Measurements from ENCODE around the gene BCL2.
"Not testable (repeated sequence)": the region's sequence is repeated elsewhere in the genome, so short reads cannot be mapped to it uniquely, and the experiment has no call there.

The BCL2 gene

GRCh38 chr18:63236921-63237846 is 82.4 kb downstream of the BCL2 start:
- in situ Hi-C loops (cut with MboI; ENCODE audit: low pct_unique_long_range_greater_than_20kb, low sequenced_read_pairs, unreplicated experiment), result no loop called here
- DNase-seq (ENCODE audit: low spot score), result no peak

GRCh38 chr18:63236406-63236805 is 83.2 kb downstream of the BCL2 start:
- DNase-seq (ENCODE audit: low spot score), result no peak
- in situ Hi-C loops (cut with MboI; ENCODE audit: low pct_unique_long_range_greater_than_20kb, low sequenced_read_pairs, unreplicated experiment), result no loop called here

More at GRCh38 chr18:63236921-63237846, 82.4 kb downstream of the BCL2 start:
- TF ChIP-seq CTCF (IDR thresholded peaks at IDR 0.05; ENCODE audit: extremely low read depth, insufficient read depth, missing control alignments), result no peak

GRCh38 chr18:63235920-63236319 is 83.6 kb downstream of the BCL2 start:
- DNase-seq (ENCODE audit: low spot score); in situ Hi-C loops (cut with MboI; ENCODE audit: low pct_unique_long_range_greater_than_20kb, low sequenced_read_pairs, unreplicated experiment): not testable (repeated sequence)

More at GRCh38 chr18:63236406-63236805, 83.2 kb downstream of the BCL2 start:
- no peak for TF ChIP-seq CTCF (IDR thresholded peaks at IDR 0.05; ENCODE audit: extremely low read depth, insufficient read depth, missing control alignments)

- no peak for DNase-seq (ENCODE audit: low spot score)
- in situ Hi-C loops (cut with MboI; ENCODE audit: low pct_unique_long_range_greater_than_20kb, low sequenced_read_pairs, unreplicated experiment), result no loop called here
- no peak for TF ChIP-seq CTCF (IDR thresholded peaks at IDR 0.05; ENCODE audit: extremely low read depth, insufficient read depth, missing control alignments)
Observed at GRCh38 chr18:63234841-63235240, 84.7 kb downstream of the BCL2 start.

GRCh38 chr18:63234432-63234831 is 85.1 kb downstream of the BCL2 start:
- DNase-seq (ENCODE audit: low spot score), result no peak
- in situ Hi-C loops (cut with MboI; ENCODE audit: low pct_unique_long_range_greater_than_20kb, low sequenced_read_pairs, unreplicated experiment), result no loop called here
- TF ChIP-seq CTCF (IDR thresholded peaks at IDR 0.05; ENCODE audit: extremely low read depth, insufficient read depth, missing control alignments), result no peak

GRCh38 chr18:63233334-63233733 is 86.2 kb downstream of the BCL2 start:
- in situ Hi-C loops (cut with MboI; ENCODE audit: low pct_unique_long_range_greater_than_20kb, low sequenced_read_pairs, unreplicated experiment), result no loop called here
- no peak for TF ChIP-seq CTCF (IDR thresholded peaks at IDR 0.05; ENCODE audit: extremely low read depth, insufficient read depth, missing control alignments)
- DNase-seq (ENCODE audit: low spot score), result no peak

DNA sequence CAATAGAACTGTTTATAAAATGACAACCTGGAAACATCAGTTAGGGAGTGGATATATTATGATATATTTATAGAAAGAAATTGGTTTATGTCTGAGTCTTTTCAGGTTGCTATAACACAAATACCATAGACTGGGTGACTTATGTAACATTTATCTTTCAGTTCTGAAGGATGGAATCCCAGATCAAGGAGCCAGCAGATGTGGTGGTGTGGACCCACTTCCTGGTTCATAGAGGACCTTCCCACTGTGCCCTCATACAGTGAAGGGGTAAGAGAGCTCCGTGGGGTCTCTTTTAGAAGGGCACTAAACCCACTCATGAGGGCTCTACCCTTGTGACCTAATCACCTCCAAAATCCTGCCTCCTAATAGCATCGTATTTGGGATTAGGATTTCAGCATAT is 86.7 kb downstream of the BCL2 start:
- DNase-seq (ENCODE audit: low spot score), result no peak
- in situ Hi-C loops (cut with MboI; ENCODE audit: low pct_unique_long_range_greater_than_20kb, low sequenced_read_pairs, unreplicated experiment), result no loop called here
- TF ChIP-seq CTCF (IDR thresholded peaks at IDR 0.05; ENCODE audit: extremely low read depth, insufficient read depth, missing control alignments), result no peak

Measured in GM13977 (cell line).